ENCODE results near the gene SEC22B.
"Not testable (repeated sequence)": the region's sequence is repeated elsewhere in the genome, so short reads cannot be mapped to it uniquely, and the experiment has no call there.

The SEC22B gene

GRCh38 chr1:120120525-120120924 lies 55.8 kb downstream of the SEC22B start:
- DNase-seq (ENCODE audit: low spot score in 2 of 2); H3K36me3 Mint-ChIP-seq (ENCODE audit: insufficient read depth); H3K4me3 Mint-ChIP-seq; H3K27ac Mint-ChIP-seq (ENCODE audit: low read depth); H3K9me3 Mint-ChIP-seq; ATAC-seq (replicated peaks; ENCODE audit: extremely low read depth, poor library complexity, severe bottlenecking); H3K27me3 Mint-ChIP-seq: not testable (repeated sequence)
- H3K4me1 Mint-ChIP-seq, result peaks cover 15% of the 10 kb centered on the region

- not testable (repeated sequence) for H3K27me3 Mint-ChIP-seq; H3K9me3 Mint-ChIP-seq; H3K27ac Mint-ChIP-seq (ENCODE audit: low read depth); H3K4me1 Mint-ChIP-seq; H3K36me3 Mint-ChIP-seq (ENCODE audit: insufficient read depth); DNase-seq (ENCODE audit: low spot score in 2 of 2); ATAC-seq (replicated peaks; ENCODE audit: extremely low read depth, poor library complexity, severe bottlenecking); H3K4me3 Mint-ChIP-seq
These were observed 58.7 kb downstream of the SEC22B start for GRCh38 chr1:120117371-120118177.

- H3K9me3 Mint-ChIP-seq; DNase-seq (ENCODE audit: low spot score in 2 of 2); H3K4me1 Mint-ChIP-seq; H3K36me3 Mint-ChIP-seq (ENCODE audit: insufficient read depth); H3K27me3 Mint-ChIP-seq; H3K4me3 Mint-ChIP-seq; H3K27ac Mint-ChIP-seq (ENCODE audit: low read depth); ATAC-seq (replicated peaks; ENCODE audit: extremely low read depth, poor library complexity, severe bottlenecking): not testable (repeated sequence)
These were observed 60.2 kb downstream of the SEC22B start for GRCh38 chr1:120116094-120116493.

GRCh38 chr1:120113134-120113533 lies 63.2 kb downstream of the SEC22B start:
- not testable (repeated sequence) for DNase-seq (ENCODE audit: low spot score in 2 of 2); H3K36me3 Mint-ChIP-seq (ENCODE audit: insufficient read depth); H3K27me3 Mint-ChIP-seq; H3K4me3 Mint-ChIP-seq; H3K9me3 Mint-ChIP-seq; H3K27ac Mint-ChIP-seq (ENCODE audit: low read depth); ATAC-seq (replicated peaks; ENCODE audit: extremely low read depth, poor library complexity, severe bottlenecking); H3K4me1 Mint-ChIP-seq

GRCh38 chr1:120112212-120112611 lies 64.1 kb downstream of the SEC22B start:
- not testable (repeated sequence) for H3K9me3 Mint-ChIP-seq; H3K4me3 Mint-ChIP-seq; H3K36me3 Mint-ChIP-seq (ENCODE audit: insufficient read depth); DNase-seq (ENCODE audit: low spot score in 2 of 2); H3K27me3 Mint-ChIP-seq; ATAC-seq (replicated peaks; ENCODE audit: extremely low read depth, poor library complexity, severe bottlenecking); H3K27ac Mint-ChIP-seq (ENCODE audit: low read depth); H3K4me1 Mint-ChIP-seq

GRCh38 chr1:120111771-120112170 lies 64.5 kb downstream of the SEC22B start:
- not testable (repeated sequence) for H3K36me3 Mint-ChIP-seq (ENCODE audit: insufficient read depth)

GRCh38 chr1:120111008-120111407 lies 65.3 kb downstream of the SEC22B start:
- H3K36me3 Mint-ChIP-seq (ENCODE audit: insufficient read depth); H3K9me3 Mint-ChIP-seq; H3K4me1 Mint-ChIP-seq; H3K4me3 Mint-ChIP-seq; H3K27me3 Mint-ChIP-seq; H3K27ac Mint-ChIP-seq (ENCODE audit: low read depth); ATAC-seq (replicated peaks; ENCODE audit: extremely low read depth, poor library complexity, severe bottlenecking); DNase-seq (ENCODE audit: low spot score in 2 of 2): not testable (repeated sequence)

More at GRCh38 chr1:120111771-120112170, 64.5 kb downstream of the SEC22B start:
- H3K27ac Mint-ChIP-seq (ENCODE audit: low read depth); ATAC-seq (replicated peaks; ENCODE audit: extremely low read depth, poor library complexity, severe bottlenecking); H3K27me3 Mint-ChIP-seq; DNase-seq (ENCODE audit: low spot score in 2 of 2); H3K9me3 Mint-ChIP-seq; H3K4me3 Mint-ChIP-seq; H3K4me1 Mint-ChIP-seq: not testable (repeated sequence)

- not testable (repeated sequence) for H3K27me3 Mint-ChIP-seq; DNase-seq (ENCODE audit: low spot score in 2 of 2); H3K4me1 Mint-ChIP-seq; H3K27ac Mint-ChIP-seq (ENCODE audit: low read depth); H3K9me3 Mint-ChIP-seq; H3K36me3 Mint-ChIP-seq (ENCODE audit: insufficient read depth); H3K4me3 Mint-ChIP-seq; ATAC-seq (replicated peaks; ENCODE audit: extremely low read depth, poor library complexity, severe bottlenecking)
These were observed 66.7 kb downstream of the SEC22B start for GRCh38 chr1:120109656-120110055.

- not testable (repeated sequence) for H3K4me1 Mint-ChIP-seq; H3K9me3 Mint-ChIP-seq; H3K27ac Mint-ChIP-seq (ENCODE audit: low read depth); ATAC-seq (replicated peaks; ENCODE audit: extremely low read depth, poor library complexity, severe bottlenecking); DNase-seq (ENCODE audit: low spot score in 2 of 2); H3K27me3 Mint-ChIP-seq; H3K36me3 Mint-ChIP-seq (ENCODE audit: insufficient read depth); H3K4me3 Mint-ChIP-seq
These were observed 67.1 kb downstream of the SEC22B start for GRCh38 chr1:120109180-120109579.

- H3K36me3 Mint-ChIP-seq (ENCODE audit: insufficient read depth); H3K4me1 Mint-ChIP-seq; ATAC-seq (replicated peaks; ENCODE audit: extremely low read depth, poor library complexity, severe bottlenecking); H3K9me3 Mint-ChIP-seq; DNase-seq (ENCODE audit: low spot score in 2 of 2); H3K27me3 Mint-ChIP-seq; H3K4me3 Mint-ChIP-seq; H3K27ac Mint-ChIP-seq (ENCODE audit: low read depth): not testable (repeated sequence)
These were observed 71.0 kb downstream of the SEC22B start for GRCh38 chr1:120105288-120105687.

GRCh38 chr1:120103768-120104167 lies 72.6 kb downstream of the SEC22B start:
- not testable (repeated sequence) for H3K9me3 Mint-ChIP-seq; ATAC-seq (replicated peaks; ENCODE audit: extremely low read depth, poor library complexity, severe bottlenecking); H3K36me3 Mint-ChIP-seq (ENCODE audit: insufficient read depth); H3K4me3 Mint-ChIP-seq; H3K27me3 Mint-ChIP-seq; DNase-seq (ENCODE audit: low spot score in 2 of 2); H3K4me1 Mint-ChIP-seq; H3K27ac Mint-ChIP-seq (ENCODE audit: low read depth)

- ATAC-seq (replicated peaks; ENCODE audit: extremely low read depth, poor library complexity, severe bottlenecking); H3K4me3 Mint-ChIP-seq; H3K4me1 Mint-ChIP-seq; H3K27me3 Mint-ChIP-seq; H3K27ac Mint-ChIP-seq (ENCODE audit: low read depth); H3K9me3 Mint-ChIP-seq; DNase-seq (ENCODE audit: low spot score in 2 of 2); H3K36me3 Mint-ChIP-seq (ENCODE audit: insufficient read depth): not testable (repeated sequence)
These were observed 74.7 kb downstream of the SEC22B start for GRCh38 chr1:120101593-120101992.
